Brain microvascular endothelial cell (primary cell): ENCODE results near the gene MACROD2.
"Not testable (repeated sequence)": the region's sequence is repeated elsewhere in the genome, so short reads cannot be mapped to it uniquely, and the experiment has no call there.

Source experiments
- DNase-seq: peaks from one replicate; pipeline ENCODE4 v3.0.0-alpha.2; 2020
- H3K27ac ChIP-seq: fragments of 250-450 bp; sonication (Bioruptor Pico); 2 replicates; pipeline ENCODE4 v1.5.1; 2020; ENCODE audit warnings: mild to moderate bottlenecking, moderate library complexity
- H3K27me3 ChIP-seq: fragments of 250-450 bp; sonication (Bioruptor Pico); replicated peaks from 2 replicates; pipeline ENCODE4 v1.5.1; 2020; ENCODE audit warnings: mild to moderate bottlenecking
- H3K36me3 ChIP-seq: fragments of 250-450 bp; sonication (Bioruptor Pico); replicated peaks from 2 replicates; pipeline ENCODE4 v1.5.1; 2020; ENCODE audit warnings: mild to moderate bottlenecking
- H3K4me3 ChIP-seq: 2 replicates; pipeline ENCODE4 v1.5.1; 2011; ENCODE audit warnings: low read depth, mild to moderate bottlenecking, control low read depth, low read length, moderate library complexity
- in situ Hi-C: cut with HindIII; loops from 2 replicates; pipeline ENCODE4 v1.10.0; 2017; ENCODE audit warnings: low sequenced_read_pairs, low pct_ligation_motif_present
- TF ChIP-seq, protein P1 (sequence below): IDR thresholded peaks from 2 replicates; pipeline ENCODE4 v1.5.1; 2011; ENCODE audit warnings: low read depth, mild to moderate bottlenecking, moderate library complexity, low read length, control low read depth, inconsistent platforms; ENCODE audit errors: missing control alignments

MACROD2 gene

DNA sequence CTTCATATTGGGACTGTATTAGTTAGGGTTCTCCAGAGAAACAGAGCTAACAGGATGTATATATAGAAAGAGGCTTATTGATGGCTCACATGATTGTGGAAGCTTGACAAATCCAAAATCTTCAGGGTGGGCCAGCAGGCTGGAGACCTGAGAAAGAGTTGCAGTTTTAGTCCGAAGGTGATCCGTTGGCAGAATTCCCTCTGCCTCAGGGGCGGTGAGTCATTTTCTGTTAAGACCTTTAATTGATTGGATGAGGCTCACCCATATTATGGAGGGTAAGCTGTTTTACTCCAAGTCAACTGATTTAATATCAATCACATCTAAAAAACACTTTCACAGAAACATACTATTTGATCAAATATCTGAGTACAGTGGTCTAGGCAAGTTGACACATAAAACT, 228.5 kb downstream of the MACROD2 start:
- H3K36me3 ChIP-seq, result no peaks in the 10 kb centered on the region
- TF ChIP-seq, protein P1, sequence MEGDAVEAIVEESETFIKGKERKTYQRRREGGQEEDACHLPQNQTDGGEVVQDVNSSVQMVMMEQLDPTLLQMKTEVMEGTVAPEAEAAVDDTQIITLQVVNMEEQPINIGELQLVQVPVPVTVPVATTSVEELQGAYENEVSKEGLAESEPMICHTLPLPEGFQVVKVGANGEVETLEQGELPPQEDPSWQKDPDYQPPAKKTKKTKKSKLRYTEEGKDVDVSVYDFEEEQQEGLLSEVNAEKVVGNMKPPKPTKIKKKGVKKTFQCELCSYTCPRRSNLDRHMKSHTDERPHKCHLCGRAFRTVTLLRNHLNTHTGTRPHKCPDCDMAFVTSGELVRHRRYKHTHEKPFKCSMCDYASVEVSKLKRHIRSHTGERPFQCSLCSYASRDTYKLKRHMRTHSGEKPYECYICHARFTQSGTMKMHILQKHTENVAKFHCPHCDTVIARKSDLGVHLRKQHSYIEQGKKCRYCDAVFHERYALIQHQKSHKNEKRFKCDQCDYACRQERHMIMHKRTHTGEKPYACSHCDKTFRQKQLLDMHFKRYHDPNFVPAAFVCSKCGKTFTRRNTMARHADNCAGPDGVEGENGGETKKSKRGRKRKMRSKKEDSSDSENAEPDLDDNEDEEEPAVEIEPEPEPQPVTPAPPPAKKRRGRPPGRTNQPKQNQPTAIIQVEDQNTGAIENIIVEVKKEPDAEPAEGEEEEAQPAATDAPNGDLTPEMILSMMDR, result no peak
- H3K27me3 ChIP-seq, result no peaks in the 10 kb centered on the region
- in situ Hi-C loops, result no loop called here
- no peak overlapping the region for H3K4me3 ChIP-seq
- H3K27ac ChIP-seq, result no peak overlapping the region
- no peak for DNase-seq

- DNase-seq, result not testable (repeated sequence)
Observed at GRCh38 chr20:14226051-14227049, 231.0 kb downstream of the MACROD2 start.

GRCh38 chr20:14232650-14233049, 237.3 kb downstream of the MACROD2 start:
- no peaks in the 10 kb centered on the region for H3K36me3 ChIP-seq
- DNase-seq, result no peak
- no peak overlapping the region for H3K27ac ChIP-seq
- H3K4me3 ChIP-seq, result no peak overlapping the region
- in situ Hi-C loops, result no loop called here
- no peaks in the 10 kb centered on the region for H3K27me3 ChIP-seq
- TF ChIP-seq, protein P1, result no peak

More at GRCh38 chr20:14226051-14227049, 231.0 kb downstream of the MACROD2 start:
- H3K27me3 ChIP-seq, H3K36me3 ChIP-seq, H3K27ac ChIP-seq, in situ Hi-C loops: not testable (repeated sequence)
- H3K4me3 ChIP-seq, result peak overlapping the region; percentile 34

- Histone ChIP-seq H3K4me3 (no peak overlapping the region), H3K27ac (no peak overlapping the region), H3K27me3 (no peaks in the 10 kb centered on the region), H3K36me3 (no peaks in the 10 kb centered on the region)
- TF ChIP-seq, protein P1, result no peak
- in situ Hi-C loops, result no loop called here
- DNase-seq, result peak; percentile 34
Observed at GRCh38 chr20:14234666-14235295, 239.5 kb downstream of the MACROD2 start.

DNA sequence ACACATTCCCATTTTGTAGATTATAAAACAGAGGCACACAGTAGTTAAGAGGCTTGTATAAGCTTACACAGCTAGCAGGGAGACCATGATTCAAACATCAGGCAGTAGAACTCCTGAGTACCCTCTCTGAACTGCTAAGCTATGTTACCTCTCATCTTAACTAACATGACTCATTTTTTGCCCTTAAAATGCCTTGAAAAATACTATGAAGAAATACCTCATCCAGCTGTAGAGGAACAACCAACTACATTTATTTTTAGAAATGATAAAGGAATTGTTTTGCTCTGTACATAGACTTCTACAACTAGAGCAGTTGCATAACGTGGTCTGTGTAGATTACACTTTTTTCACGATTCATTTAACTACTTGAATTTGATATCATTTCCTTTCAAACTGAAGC, 240.0 kb downstream of the MACROD2 start:
- Histone ChIP-seq H3K36me3 (no peaks in the 10 kb centered on the region), H3K27ac (no peak overlapping the region), H3K4me3 (no peak overlapping the region), H3K27me3 (no peaks in the 10 kb centered on the region)
- in situ Hi-C loops, result no loop called here
- TF ChIP-seq, protein P1, result no peak
- peak; percentile 43 for DNase-seq

GRCh38 chr20:14245368-14245970, 250.2 kb downstream of the MACROD2 start:
- in situ Hi-C loops, result no loop called here
- DNase-seq, result no peak

More at GRCh38 chr20:14245368-14245970, 250.2 kb downstream of the MACROD2 start:
- no peak overlapping the region for H3K4me3 ChIP-seq
- no peak overlapping the region for H3K27ac ChIP-seq
- no peaks in the 10 kb centered on the region for H3K27me3 ChIP-seq
- H3K36me3 ChIP-seq, result no peaks in the 10 kb centered on the region
- TF ChIP-seq, protein P1, result no peak
